Neuronal stem cell (in vitro differentiated cells): Measurements from ENCODE around the gene BMP8A.
A peak's percentile ranks its signal among the peaks of the same experiment; 100 is the strongest.
"Not testable (repeated sequence)": the region's sequence is repeated elsewhere in the genome, so short reads cannot be mapped to it uniquely, and the experiment has no call there.

Source experiments
- DNase-seq: peaks from one replicate; pipeline ENCODE4 v3.0.0-alpha.2; 2013; ENCODE audit warnings: low spot score
- H2AFZ ChIP-seq: one replicate; pipeline ENCODE4 v1.6.1; 2013; ENCODE audit warnings: mild to moderate bottlenecking, low read length, inconsistent platforms
- H2AK5ac ChIP-seq: 2 replicates; pipeline ENCODE4 v1.6.1; 2013; ENCODE audit warnings: low read depth, mild to moderate bottlenecking, inconsistent platforms, low read length, moderate library complexity, mixed read lengths
- H2BK120ac ChIP-seq: 2 replicates; pipeline ENCODE4 v1.6.1; 2013; ENCODE audit warnings: low read depth, mild to moderate bottlenecking, inconsistent platforms, low read length, moderate library complexity, mixed read lengths
- H2BK12ac ChIP-seq: one replicate; pipeline ENCODE4 v1.6.1; 2013; ENCODE audit warnings: low read length, inconsistent platforms
- H2BK15ac ChIP-seq: 2 replicates; pipeline ENCODE4 v1.6.1; 2013; ENCODE audit warnings: mild to moderate bottlenecking, low read length, inconsistent platforms, mixed read lengths
- H2BK5ac ChIP-seq: one replicate; pipeline ENCODE4 v1.6.1; 2013; ENCODE audit warnings: inconsistent platforms, mild to moderate bottlenecking, low read length, moderate library complexity
- H3K14ac ChIP-seq: one replicate; pipeline ENCODE4 v1.6.1; 2013; ENCODE audit warnings: low read length, inconsistent platforms
- H3K18ac ChIP-seq: 2 replicates; pipeline ENCODE4 v1.6.1; 2013; ENCODE audit warnings: low read length, inconsistent platforms
- H3K23ac ChIP-seq: 2 replicates; pipeline ENCODE4 v1.6.1; 2013; ENCODE audit warnings: low read depth, mild to moderate bottlenecking, mixed read lengths, low read length, inconsistent platforms; ENCODE audit not compliant: poor library complexity
- H3K27ac ChIP-seq: replicated peaks from 3 replicates; pipeline ENCODE4 v1.5.1; 2013; ENCODE audit warnings: low read length, inconsistent platforms
- H3K27me3 ChIP-seq, 3 experiments: 2 replicates each; pipeline ENCODE4 v1.6.1; 2013; ENCODE audit warnings: low read length in 3 of 3, mild to moderate bottlenecking in 2 of 3, inconsistent platforms in 1 of 3, low read depth in 1 of 3, mixed read lengths in 1 of 3, moderate library complexity in 1 of 3; ENCODE audit not compliant: control insufficient read depth in 3 of 3, insufficient read depth in 3 of 3
- H3K36me3 ChIP-seq, 2 donors: replicated peaks in 1 of 2; 2 replicates each; pipeline ENCODE4 v1.6.1; 2013; ENCODE audit warnings: low read length in 2 of 2; ENCODE audit not compliant: control insufficient read depth in 2 of 2, insufficient read depth in 2 of 2
- H3K4ac ChIP-seq: 2 replicates; pipeline ENCODE4 v1.6.1; 2013; ENCODE audit warnings: inconsistent platforms, mild to moderate bottlenecking, low read length, moderate library complexity
- H3K4me1 ChIP-seq, 2 donors: 1 replicate in 1 of 2; 2 replicates in 1 of 2; pipeline ENCODE4 v1.6.1; 2013; ENCODE audit warnings: low read length in 2 of 2, low read depth in 1 of 2; ENCODE audit not compliant: control insufficient read depth in 2 of 2, insufficient read depth in 1 of 2
- H3K4me2 ChIP-seq: one replicate; pipeline ENCODE4 v1.6.1; 2013; ENCODE audit warnings: mild to moderate bottlenecking, low read length, inconsistent platforms; ENCODE audit not compliant: insufficient read depth, poor library complexity, severe bottlenecking
- H3K4me3 ChIP-seq, 2 donors: 2 replicates each; pipeline ENCODE4 v1.5.1; 2013; ENCODE audit warnings: low read length in 2 of 2, mild to moderate bottlenecking in 2 of 2, inconsistent platforms in 1 of 2, moderate library complexity in 1 of 2
- H3K79me1 ChIP-seq: one replicate; pipeline ENCODE4 v1.6.1; 2013; ENCODE audit warnings: low read depth, mild to moderate bottlenecking, inconsistent platforms, low read length, moderate library complexity
- H3K9ac ChIP-seq: one replicate; pipeline ENCODE4 v1.6.1; 2013; ENCODE audit warnings: mild to moderate bottlenecking, low read depth, low read length, inconsistent platforms; ENCODE audit not compliant: poor library complexity
- H3K9me3 ChIP-seq, 2 donors: replicated peaks in 1 of 2; 2 replicates each; pipeline versions ENCODE3 to v1.6.1; 2013; ENCODE audit warnings: low read length in 2 of 2, mild to moderate bottlenecking in 2 of 2, inconsistent platforms in 1 of 2, low read depth in 1 of 2, mixed read lengths in 1 of 2, moderate library complexity in 1 of 2; ENCODE audit not compliant: control insufficient read depth in 2 of 2, insufficient read depth in 1 of 2
- H4K8ac ChIP-seq: one replicate; pipeline ENCODE4 v1.6.1; 2013; ENCODE audit warnings: low read depth, mild to moderate bottlenecking, inconsistent platforms, low read length, moderate library complexity
- H4K91ac ChIP-seq: one replicate; pipeline ENCODE4 v1.6.1; 2013; ENCODE audit warnings: low read length, low read depth, mild to moderate bottlenecking, inconsistent platforms; ENCODE audit not compliant: poor library complexity
- WGBS, 2 donors: extraction: QIAGEN DNeasy Blood & Tissue Kit; methylation state at CpG; one replicate each; pipeline ENCODE4 v1.1.7; 2013; ENCODE audit warnings: missing lambda C conversion rate in 2 of 2, mixed read lengths in 1 of 2; ENCODE audit not compliant: insufficient read length in 2 of 2, insufficient replicate concordance in 1 of 2; ENCODE audit errors: extremely low coverage in 2 of 2; 5-methylcytosine and 5-hydroxymethylcytosine counted together

The BMP8A gene

DNA sequence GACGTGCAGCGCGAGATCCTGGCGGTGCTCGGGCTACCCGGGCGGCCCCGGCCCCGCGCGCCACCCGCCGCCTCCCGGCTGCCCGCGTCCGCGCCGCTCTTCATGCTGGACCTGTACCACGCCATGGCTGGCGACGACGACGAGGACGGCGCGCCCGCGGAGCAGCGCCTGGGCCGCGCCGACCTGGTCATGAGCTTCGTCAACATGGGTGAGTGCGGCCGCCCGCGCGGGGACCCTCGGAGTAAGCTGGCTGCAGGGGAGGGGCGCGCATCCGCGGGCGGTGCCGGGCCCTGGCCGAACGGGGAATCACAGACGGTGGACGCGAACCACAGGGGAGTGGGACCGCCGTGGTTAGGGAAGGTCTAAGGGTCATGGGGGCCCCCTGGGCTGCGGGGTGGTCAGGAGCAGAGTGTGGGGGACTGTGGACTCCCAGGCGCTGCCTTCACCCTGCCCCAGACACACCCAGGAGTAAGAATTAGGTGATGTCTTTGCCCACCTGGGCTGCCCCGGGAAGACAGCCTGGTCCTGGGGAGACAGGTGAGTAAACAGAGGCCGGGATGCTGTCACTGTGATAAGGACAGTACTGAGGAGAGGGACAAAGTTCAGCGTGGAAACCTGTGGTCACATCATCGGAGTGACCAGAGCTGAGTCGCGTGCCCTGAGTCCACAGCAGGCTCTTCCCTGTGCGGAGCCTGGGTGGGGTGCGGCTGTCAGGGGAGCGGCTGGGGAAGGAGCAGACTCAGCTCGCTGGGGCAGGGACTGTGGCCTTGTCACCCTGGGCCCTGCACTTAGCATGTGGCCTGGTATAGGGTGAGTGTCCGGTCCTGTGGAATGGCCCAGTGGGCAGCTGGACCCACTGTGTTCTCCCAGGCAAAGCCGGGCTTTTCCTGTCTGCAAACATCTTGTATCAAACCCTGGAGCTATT, 944 bp downstream of the BMP8A start:
- H2AK5ac ChIP-seq, H3K4me1 ChIP-seq, H3K79me1 ChIP-seq, H3K14ac ChIP-seq, H4K91ac ChIP-seq, H3K9me3 ChIP-seq, H4K8ac ChIP-seq, H2BK120ac ChIP-seq, H2BK5ac ChIP-seq, H3K18ac ChIP-seq, H2BK12ac ChIP-seq, H3K27ac ChIP-seq, H3K4ac ChIP-seq, H3K9ac ChIP-seq, H2BK15ac ChIP-seq, DNase-seq: not testable (repeated sequence)
- no CpG with 5 or more reads among the region's 67 CpGs for WGBS, 2 donors
- Histone ChIP-seq H3K27me3 (peaks cover 24 to 51% (median 45%) of the 10 kb centered on the region in 3 experiments), H3K23ac (peak overlapping the region; percentile 89), H3K36me3 (peaks cover 0 to 10% of the 10 kb centered on the region in 2 donors), H2AFZ (peak overlapping the region; percentile 96), H3K4me3 (peak overlapping the region in 1 of 2 donors; percentile 42), H3K4me2 (peak overlapping the region; percentile 86)

DNA sequence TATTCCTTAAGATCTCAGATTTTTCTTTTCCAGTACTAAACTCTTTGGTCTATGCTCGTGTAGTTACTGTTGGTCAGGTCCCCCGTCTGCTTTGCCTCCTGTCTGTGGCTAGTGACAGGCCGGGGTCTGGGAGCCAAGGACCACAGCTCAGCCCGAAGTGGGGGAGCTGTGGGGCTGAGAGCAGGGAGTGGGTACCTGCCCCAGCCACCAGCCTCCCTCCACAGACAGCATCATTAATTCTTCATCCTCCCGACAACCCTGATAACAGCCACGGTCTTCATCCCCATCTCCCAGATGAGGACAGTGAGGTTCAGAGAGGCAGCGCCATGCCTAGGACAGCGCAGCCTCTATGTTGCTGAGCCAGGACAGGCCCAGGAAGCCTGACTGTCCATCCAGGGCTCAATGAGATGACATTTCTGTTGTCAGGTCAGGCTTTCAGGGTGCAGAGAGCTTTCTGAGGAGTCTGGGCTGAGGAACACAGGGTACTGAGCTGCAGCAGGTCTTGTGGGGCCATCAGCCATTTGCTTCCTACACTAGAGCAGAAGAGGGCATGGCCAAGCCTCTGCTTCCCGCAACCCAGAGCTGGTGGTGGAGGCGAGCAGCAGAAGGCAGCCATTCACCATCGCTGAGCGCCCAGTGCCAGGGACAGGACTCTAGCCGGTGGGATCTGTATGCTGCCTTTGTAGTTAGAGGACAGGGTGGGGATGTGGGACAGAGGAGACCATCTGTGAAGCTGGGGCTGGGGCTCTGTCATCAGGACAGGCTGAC, 1.8 kb downstream of the BMP8A start:
- H3K27ac ChIP-seq, H4K91ac ChIP-seq, H3K18ac ChIP-seq, H3K4ac ChIP-seq, H3K4me1 ChIP-seq, H3K4me2 ChIP-seq, H2BK12ac ChIP-seq, H3K79me1 ChIP-seq, H3K4me3 ChIP-seq, DNase-seq, H3K9me3 ChIP-seq, H2AFZ ChIP-seq, H2BK120ac ChIP-seq, H3K36me3 ChIP-seq, H4K8ac ChIP-seq, H3K14ac ChIP-seq, H2BK5ac ChIP-seq, H3K9ac ChIP-seq: not testable (repeated sequence)
- Histone ChIP-seq H3K23ac (peak overlapping the region; percentile 89), H2AK5ac (peak overlapping the region; percentile 3), H3K27me3 (peaks cover 24 to 51% (median 45%) of the 10 kb centered on the region in 3 experiments), H2BK15ac (peak overlapping the region; percentile 49)
- WGBS, 2 donors, result no CpG with 5 or more reads among the region's 13 CpGs

DNA sequence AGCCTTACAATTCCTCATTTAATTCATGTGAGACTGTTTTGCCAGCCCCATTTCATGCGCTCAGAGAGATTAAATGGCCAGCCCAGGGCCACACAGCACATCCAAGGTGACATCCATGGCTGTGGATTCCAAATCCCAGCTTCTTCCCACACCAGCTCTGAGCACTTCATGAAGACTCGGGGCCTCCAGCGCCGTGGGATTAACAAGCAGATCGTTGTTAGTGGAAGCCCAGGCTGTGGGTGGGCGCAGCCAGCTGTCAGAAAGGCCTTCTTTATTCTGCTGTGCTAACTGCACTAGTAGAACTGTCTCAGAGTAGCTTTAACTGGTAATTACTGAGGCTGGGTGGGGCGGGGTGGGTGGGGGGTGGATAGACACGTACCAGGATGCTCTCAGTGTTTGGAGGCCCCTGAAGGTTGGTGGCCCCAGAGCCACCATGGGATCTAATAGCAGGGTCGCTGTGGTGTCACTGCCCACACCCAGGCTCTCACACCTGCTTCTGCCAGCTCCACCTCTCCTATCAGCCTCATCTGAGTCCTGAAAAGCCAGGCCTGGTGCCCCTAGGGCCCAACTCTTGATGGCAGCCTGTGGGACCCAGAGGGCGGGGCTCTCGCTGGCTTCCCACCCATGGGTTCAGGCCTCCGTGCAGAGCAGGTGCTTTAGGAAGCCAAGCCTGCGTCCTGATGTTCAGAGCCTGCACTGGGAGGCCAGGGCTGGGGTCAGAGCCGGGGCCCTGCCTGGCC, 3.4 kb downstream of the BMP8A start:
- Histone ChIP-seq H3K27me3 (peaks cover 24 to 45% (median 45%) of the 10 kb centered on the region in 3 experiments), H4K91ac (no peak overlapping the region), H3K4me2 (no peak overlapping the region), H2BK12ac (no peak overlapping the region), H2AK5ac (no peak overlapping the region), H3K27ac (no peak overlapping the region), H3K4ac (no peak overlapping the region), H3K9ac (no peak overlapping the region), H2AFZ (no peak overlapping the region), H3K18ac (no peak overlapping the region), H3K23ac (no peak overlapping the region), H3K4me3 (no peak overlapping the region), H3K4me1 (no peaks in the 10 kb centered on the region), H3K79me1 (no peaks in the 10 kb centered on the region), H3K9me3 (no peaks in the 10 kb centered on the region), H2BK15ac (no peak overlapping the region), H2BK120ac (no peak overlapping the region), H3K14ac (no peak overlapping the region), H2BK5ac (no peak overlapping the region), H4K8ac (no peak overlapping the region), H3K36me3 (no peaks in the 10 kb centered on the region)
- DNase-seq, result no peak
- WGBS, 2 donors, result no CpG with 5 or more reads among the region's 14 CpGs
